Effector CD4-positive, alpha-beta T cell (primary cell): ENCODE measurements around the gene ZFP69.
A peak's percentile ranks its signal among the peaks of the same experiment; 100 is the strongest.

ENCODE experiments used
- DNase-seq: peaks from one replicate; pipeline ENCODE4 v3.0.0-alpha.2; 2020

Gene ZFP69

DNA sequence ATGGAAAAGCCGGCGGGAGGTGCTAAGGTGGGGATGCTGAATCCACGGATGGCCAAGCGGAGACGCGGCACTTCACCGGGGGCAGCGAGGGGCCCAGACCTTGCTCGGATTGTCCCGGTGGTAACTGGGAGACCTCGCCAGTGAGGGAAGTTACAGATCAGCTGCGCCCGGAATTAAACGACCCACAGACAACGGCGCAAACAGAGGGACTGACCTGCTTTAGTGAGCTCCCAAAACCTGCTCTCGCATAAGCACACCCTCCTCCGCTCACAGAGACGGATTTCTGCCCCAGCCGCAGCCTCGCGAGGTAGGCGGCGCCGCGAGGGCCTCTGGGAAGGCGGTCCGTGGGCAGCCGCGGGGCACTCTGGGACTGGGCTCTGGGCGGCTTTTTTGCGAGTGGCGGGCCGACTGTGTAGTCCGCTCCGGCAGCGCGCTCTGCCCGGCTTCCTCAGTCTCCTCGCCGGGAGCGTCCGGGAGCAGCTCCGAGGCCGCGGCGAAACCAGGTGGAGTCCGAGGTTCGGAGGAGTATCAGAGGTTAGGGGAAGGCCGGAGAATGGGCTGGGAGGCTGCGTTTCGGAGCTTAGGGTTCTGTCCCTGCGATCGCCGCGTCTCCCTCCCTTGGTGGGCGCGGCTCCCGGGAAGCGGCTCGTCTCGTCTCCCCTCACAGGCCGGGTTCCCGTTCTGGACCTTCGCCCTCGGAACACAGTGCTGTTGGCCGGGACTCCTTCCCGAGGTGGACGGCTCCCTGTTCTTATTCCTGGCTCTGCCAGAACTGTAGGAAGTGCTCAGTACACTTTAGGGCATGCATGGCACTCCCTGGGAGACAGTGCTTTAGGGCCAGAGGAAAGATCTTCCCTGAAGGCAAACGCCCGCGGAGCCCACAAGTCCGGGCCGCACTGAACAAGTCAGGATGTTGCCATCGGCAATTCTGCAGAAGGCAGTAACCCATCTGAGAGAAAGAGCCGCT is 31.6 kb downstream of the ZFP69 start, which contains the start of gene EXO5:
Gene EXO5, plus strand, starts transcription at position 393 of the 967 bp plus-strand sequence. CDS start 5,778 bp downstream, outside the sequence.
- peak; percentile 59 for DNase-seq

DNA sequence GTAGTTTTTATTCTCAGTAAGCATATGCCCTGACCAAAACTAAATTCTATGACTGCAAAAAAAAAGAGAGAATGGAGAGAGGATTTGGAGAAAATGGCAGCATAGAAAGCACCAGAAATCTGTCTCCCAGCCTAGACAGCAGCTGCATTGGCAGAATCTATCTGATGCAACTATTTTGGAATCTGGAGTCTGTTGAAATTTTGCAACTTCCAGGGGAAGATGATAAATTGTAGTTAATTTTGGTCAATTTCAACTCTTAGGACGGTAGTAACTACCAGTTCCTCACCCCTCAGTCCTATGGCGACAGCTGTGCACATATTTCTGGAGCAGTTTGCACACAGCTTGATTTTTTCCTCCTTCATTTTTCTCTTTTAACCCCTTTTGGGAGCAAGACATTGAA is 42.4 kb downstream of the ZFP69 start:
- no peak for DNase-seq

DNA sequence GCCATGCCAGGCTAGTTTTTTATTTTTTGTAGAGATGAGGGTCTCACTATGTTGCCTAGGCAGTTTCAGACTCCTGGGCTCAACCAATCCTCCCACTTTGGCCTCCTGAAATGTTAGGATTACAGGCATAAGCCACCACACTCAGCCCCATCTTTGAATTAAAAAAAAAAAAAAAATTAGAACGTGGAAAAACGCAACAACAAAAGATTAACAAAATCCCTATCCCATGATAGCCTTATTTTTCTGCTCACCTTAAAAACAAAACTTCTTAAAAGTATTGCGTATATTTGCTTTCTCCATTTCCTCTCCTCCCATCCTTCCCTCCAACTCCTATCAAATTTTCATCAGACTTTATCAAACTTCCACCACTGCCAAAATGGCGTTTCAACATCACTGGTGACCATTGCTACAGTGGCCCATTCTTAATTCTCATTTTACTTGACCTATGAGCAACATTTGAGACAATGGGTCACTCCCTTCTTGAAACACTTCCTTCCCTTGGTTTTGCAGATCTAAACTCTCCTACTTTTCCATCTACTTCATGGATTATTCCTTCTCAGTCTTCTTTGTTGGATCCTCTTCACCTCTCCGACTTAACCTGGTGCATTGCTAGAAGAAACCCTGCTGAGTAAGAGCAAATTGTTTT is 53.8 kb downstream of the ZFP69 start:
- no peak for DNase-seq

DNA sequence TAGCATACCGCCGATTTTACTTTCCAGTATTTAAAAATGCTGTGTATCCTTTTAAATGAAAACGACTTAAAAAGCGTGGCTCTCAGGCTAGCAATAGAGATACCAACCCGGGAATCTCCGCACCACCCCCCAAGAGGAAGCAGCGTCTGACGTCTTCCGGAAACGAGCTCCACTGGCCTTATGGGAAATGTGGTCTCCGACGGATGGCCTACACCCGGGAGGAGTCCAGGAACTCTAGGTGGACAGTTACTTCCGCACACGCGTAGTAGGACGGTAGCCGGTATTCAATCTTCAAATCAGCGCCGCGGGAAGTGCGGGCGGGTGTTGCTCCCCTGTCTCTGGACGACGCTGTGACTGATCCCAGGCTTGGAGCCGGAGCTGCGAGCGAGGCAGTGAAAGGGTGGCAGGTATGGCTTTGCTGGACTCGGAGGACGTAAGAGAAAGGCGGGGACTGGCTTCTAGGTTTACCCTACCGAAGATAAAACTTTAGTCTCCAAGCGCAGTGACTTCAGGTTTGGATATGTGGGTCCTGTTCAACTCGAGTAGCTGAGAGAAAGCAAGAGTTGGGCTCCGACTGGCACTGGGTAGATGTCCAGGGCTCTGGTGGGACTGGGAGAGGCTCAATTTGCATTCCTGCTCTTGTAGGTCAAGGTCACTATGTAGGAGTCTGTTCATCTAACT is 54.4 kb downstream of the ZFP69 start, which contains the start of gene ZNF684:
Gene ZNF684, plus strand, starts transcription at position 257 of the 681 bp plus-strand sequence. CDS start 1,530 bp downstream, outside the sequence.
- peak; percentile 79 for DNase-seq

DNA sequence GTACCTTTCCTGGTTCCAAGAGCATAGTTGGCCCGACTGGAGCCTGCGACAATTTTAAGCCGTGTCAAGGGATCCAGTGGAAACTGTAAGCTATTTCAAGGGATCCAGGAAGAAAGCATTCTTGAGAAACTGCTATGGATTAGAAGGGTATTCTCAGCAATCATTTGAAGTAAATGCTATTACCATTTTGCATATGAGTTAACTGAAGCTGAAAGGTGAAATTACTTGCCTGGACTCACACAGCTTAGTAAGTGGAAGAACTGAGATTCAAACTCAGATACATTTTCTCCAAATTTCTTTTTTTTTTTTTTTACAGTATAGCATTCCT is 54.9 kb downstream of the ZFP69 start:
- DNase-seq, result no peak

DNA sequence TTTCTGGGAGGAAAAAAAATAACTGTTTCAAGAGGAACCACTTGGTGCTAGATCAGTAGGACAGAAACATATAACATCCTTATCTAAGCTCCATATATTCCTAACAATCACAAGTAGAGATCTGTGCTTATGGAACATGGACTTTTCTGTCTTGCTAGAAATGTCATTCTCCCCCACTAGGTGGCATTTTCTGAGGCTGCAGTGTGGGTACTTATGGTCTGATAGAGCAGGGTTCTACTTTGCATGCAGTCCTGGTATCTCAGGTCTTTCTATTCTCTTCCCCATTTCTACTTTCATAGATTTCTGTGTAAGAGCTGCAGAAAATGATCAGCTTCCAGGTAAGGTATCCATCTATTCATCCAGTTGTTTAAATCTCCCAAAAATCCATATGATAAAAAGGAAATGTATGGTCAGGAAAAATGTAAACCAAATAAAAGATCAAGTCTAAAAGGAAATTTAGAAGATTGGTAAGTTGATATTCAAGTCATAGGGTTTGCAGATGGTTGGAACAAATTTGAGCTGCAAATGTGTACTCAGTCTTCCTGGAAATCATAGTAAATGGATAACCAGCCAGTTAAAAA is 55.8 kb downstream of the ZFP69 start:
- DNase-seq, result no peak

DNA sequence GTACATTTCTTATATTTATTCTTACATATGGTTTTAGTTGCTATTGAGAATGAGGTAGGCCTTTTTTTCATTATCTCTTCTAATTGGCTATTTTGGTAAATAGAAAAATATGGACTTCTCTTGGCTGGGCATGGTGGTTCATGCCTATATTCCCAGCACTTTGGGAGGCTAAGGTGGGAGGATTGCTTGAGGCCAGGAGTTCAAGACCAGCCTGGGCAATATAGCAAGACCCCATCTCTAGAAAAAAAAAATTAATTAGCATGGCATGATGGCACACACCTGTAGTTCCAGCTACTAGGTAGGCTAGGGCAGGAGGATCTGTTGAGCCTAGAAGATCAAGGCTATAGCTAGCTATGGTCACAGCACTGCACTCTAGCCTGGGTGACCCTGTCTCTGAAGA is 57.5 kb downstream of the ZFP69 start:
- no peak for DNase-seq

DNA sequence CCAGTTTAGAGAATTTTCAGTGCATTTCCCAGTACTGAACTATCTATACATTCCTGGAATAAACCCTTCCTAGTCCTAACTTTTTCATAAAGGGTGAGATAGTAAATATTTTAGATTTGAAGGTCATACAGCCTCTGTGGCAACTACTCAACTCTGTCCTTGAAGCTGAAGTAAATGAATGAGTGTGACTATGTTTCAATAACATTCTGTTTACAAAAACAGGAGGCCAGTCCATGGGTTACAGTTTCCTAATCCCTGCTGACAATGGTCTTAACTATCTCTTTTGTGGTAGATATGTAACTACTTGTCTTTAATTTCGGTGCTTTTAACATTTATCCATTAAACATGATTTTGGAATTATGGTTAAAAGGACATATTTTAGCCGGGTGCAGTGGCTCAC is 58.6 kb downstream of the ZFP69 start:
- DNase-seq, result no peak

DNA sequence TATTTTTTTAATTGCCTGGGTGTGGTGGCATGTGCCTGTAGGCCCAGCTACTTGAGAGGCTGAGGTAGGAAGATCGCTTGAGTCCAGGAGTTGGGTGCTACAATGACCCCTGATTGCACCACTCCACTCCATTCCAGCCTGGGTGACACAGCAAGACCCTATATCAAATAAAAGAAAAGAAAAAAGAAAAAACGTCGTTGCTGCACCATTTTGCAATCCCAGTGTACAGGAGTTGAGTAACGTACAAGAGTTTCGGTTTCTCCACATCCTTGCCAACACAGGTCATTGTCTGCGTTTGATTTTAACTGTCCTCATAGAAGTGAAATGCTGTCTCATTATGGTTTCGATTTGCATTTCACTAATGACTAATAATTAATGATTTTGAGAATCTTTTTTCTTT is 62.2 kb downstream of the ZFP69 start:
- DNase-seq, result no peak
